Left renal cortex interstitium (tissue), 4 donors: ENCODE results near the gene ELMOD1. TPM values are rescaled to one million over a fixed set of nuclear protein-coding genes. Genes with fewer than 3 reads are reported as not detected.
"Not testable (repeated sequence)": the region's sequence is repeated elsewhere in the genome, so short reads cannot be mapped to it uniquely, and the experiment has no call there.

Source experiments
- DNase-seq, 4 donors: peaks; one replicate each; pipeline ENCODE4 v3.0.0-alpha.2; 2013; ENCODE audit warnings: low read depth in 4 of 4, low spot score in 2 of 4, missing footprints in 1 of 4
- polyA plus RNA-seq, 4 donors: library from polyadenylated mRNA; unstranded; fragments of 120-200 nt; gene quantifications; one replicate each; pipeline ENCODE4 v1.2.1, GENCODE V29; 2013; ENCODE audit not compliant: insufficient read length in 4 of 4

The ELMOD1 gene
- under 1 TPM; 0.10 to 0.38 (median 0.24) TPM for polyA plus RNA-seq

- DNase-seq = no peak
Measured at GRCh38 chr11:107590460-107591377, at the start of gene ELMOD1. Gene ELMOD1 (plus strand): TSS chr11:107591147. CDS start chr11:107618190, 27,043 bp downstream.

DNA sequence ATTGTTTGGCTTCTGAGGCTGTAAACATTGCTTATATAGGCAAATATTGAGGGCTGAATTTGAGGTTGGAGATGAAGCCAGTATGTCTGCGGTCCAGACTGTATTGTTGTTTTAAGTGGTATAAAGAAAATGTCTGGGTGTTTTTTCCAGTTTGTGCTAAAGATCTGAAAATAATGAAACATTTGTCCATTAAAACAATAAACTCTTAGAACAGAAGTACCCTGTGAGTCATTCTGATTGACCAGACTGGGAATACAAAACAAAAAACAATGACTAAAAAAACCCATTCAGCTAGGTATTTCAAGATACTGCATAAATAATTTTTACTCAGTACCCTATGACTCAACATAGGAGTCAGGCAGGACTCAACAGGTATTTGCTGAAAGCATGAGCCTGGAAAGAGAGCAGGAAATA is 45.8 kb upstream of the ELMOD1 start:
- DNase-seq = no peak

GRCh38 chr11:107547961-107548360 is 43.0 kb upstream of the ELMOD1 start:
- DNase-seq = no peak

DNA sequence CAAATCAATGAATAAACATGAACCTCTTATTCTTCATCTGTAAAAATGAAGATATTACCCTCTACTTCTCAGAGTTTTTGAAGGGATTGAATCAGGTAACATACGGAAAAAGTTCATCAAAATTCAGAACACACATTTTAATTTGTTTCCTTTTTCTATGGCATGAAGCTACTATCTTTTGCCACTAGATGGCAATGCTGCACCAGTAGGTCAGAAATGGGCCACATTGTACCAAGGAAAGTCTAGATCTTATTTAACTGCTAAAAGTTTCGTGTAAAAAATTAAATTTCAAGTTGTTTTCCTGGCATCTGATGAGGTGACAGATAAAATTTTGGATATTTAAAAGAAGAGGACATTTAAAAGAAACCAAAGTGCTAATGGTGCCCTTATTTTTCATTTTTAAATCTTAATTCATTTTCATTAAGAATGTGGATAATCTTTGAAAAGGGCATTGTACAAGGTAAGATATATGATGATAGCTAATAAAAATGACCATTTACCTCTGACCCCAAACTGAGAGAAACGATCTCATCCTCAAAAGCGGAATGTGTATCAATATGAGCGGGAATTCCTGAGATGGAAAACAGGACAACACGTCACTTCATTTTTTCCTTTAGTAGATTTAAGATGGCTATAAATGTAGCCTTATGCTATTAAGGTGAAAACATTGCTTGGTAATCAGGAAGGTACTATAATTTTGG is 41.5 kb upstream of the ELMOD1 start:
- DNase-seq = peak in 2 of 4 donors; percentile 2 to 24

GRCh38 chr11:107549954-107550285 is 41.0 kb upstream of the ELMOD1 start:
- no peak for DNase-seq

GRCh38 chr11:107550304-107550703 is 40.6 kb upstream of the ELMOD1 start:
- no peak for DNase-seq

DNA sequence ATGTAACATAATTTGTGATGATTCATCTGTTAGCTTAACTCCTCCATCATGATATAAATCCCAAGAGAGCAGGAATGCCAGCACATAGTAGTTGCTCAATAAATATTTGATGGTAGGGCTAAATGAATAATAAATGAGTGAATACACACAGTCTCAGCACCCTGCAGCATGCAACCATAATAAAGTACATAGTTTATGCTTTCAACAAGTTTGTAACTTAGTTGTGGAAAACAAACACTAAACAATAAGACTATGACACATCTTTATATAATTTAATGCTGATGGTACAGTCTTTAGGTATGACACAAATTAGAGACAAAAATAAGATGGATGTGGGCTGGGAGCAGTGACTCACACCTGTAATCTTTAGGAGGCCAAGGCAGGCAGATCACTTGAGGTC is 29.3 kb upstream of the ELMOD1 start:
- no peak for DNase-seq

DNA sequence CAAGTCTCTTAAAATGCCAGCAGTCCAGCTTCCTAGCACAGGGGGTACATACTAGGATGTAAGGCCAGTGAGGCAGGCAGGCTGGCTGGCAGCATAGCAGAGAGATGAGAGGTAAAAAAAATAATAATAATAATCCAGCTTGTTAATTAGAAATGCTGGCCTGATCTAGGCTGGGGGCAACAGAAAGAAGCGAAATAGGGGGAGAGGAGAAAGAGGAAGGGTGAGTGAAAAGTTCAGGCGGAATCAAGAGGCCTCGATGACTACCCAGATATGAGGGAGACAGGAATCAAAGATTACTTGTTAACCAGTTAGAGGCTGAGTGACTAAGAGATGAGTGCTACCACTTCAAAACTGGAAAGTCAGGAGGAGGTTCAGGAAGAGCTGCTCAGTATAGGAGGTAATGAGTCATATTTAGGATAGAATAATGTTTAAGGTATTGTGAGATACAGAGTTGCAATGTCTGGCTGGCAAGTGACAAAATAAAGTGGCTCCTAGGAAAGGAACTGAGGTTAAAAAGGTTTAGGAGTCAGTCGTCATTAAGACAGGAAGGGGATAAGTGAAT is 28.2 kb upstream of the ELMOD1 start:
- DNase-seq = no peak

- peak in 1 of 4 donors; percentile 25 for DNase-seq
Measured at GRCh38 chr11:107563702-107564101, 27.2 kb upstream of the ELMOD1 start.

DNA sequence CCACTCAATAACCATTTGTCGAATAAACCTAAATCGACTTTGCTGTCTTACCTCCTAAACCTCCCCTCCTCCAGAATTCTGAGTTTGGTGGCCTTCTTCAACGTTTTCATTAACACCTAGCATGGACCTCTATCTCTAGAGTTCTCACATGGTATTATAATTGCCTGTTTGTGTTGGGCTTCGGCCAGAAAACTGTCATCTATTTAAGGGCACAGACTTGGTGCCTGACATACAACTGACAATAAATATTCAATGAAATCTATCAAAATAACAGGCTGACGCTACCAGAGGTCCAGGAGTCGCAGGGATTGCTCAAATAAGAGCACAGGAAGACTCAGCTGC is 26.1 kb upstream of the ELMOD1 start:
- no peak for DNase-seq

GRCh38 chr11:107565219-107565937 is 25.6 kb upstream of the ELMOD1 start, which contains the start of gene ALKBH8:
Gene ALKBH8 (minus strand): TSS chr11:107565735. CDS start chr11:107560893, 4,842 bp downstream.
- peak in 3 of 4 donors; percentile 34 to 65 (median 37) for DNase-seq

GRCh38 chr11:107565955-107566501 is 24.9 kb upstream of the ELMOD1 start:
- DNase-seq = not testable (repeated sequence)

- no peak for DNase-seq
Measured at GRCh38 chr11:107566569-107566968, 24.4 kb upstream of the ELMOD1 start.

GRCh38 chr11:107567739-107568335 is 23.1 kb upstream of the ELMOD1 start:
- no peak for DNase-seq

- no peak for DNase-seq
Measured at GRCh38 chr11:107570015-107570414, 20.9 kb upstream of the ELMOD1 start.

GRCh38 chr11:107573438-107573837 is 17.5 kb upstream of the ELMOD1 start:
- no peak for DNase-seq

DNA sequence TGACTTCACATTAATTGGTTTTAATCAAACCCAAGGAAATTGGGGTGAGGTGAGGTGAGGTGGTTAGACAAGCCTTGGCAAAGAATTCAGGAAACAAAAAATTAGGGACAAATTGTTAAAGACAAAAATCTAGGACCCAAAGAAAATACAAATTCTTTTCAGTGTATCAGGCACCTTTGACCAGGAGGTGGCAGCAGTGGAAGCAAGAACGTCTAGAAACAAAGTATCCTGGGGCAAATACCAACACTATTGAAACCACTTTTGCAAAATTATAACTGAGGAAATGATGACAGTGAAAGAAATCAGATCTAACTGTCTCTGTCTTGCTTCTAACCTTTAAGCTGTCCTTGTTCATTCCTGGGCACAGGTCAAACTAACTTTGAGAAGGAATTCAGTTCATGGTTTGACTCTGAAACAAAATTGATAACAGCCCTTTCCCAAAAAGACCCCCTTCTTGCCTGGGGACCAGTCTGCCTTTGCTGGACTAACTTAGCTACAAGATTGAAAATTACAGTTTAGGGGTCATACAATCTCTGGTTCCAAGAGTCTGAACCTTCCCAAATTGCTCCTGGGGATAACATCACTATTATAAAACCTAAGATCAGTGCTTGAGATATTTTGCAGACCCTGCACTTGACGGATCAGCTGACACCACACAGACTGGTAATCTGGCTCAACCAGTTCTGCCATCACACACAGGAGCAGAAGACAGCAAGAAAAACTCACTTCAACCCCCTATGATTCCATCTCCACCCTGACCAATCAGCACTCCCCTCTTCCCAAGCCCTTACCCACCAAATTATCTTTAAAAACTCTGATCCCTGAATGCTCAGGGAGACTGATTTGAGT is 14.2 kb upstream of the ELMOD1 start:
- not testable (repeated sequence) for DNase-seq

GRCh38 chr11:107577346-107577711 is 13.6 kb upstream of the ELMOD1 start:
- DNase-seq = no peak

DNA sequence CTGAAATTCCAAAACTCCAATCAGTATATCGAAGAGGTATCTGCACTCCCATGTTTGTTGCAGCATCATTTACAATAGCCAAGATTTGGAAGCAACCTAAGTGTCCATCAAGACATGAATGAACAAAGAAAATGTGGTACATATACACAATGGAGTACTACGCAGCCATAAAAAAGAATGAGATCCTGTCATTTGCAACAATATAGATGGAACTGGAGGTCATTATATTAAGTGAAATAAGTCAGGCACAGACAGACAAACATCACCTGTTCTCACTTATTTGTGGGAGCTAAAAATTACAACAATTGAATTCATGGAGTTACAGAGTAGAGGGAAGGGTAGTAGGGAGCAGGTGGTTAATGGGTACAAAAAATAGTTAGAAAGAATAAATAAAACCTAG is 11.8 kb upstream of the ELMOD1 start:
- not testable (repeated sequence) for DNase-seq
